Lung microvascular endothelial cell (primary cell): ENCODE measurements around the gene OSBPL1A. TPM values are rescaled to one million over a fixed set of nuclear protein-coding genes. Genes with fewer than 3 reads are reported as not detected.
"Not testable (repeated sequence)": the region's sequence is repeated elsewhere in the genome, so short reads cannot be mapped to it uniquely, and the experiment has no call there.

Experiments used
- DNase-seq, 2 donors: peaks; one replicate each; pipeline versions ENCODE4 v3.0.0 to v3.0.0-alpha.2; 2010; ENCODE audit warnings: low read depth in 2 of 2
- total RNA-seq: library from RNA; depleted of rRNA; stranded (reverse); fragments of >200 nt; gene quantifications from 2 replicates; pipeline ENCODE4 v1.2.1, GENCODE V29; 2014

Gene OSBPL1A
- total RNA-seq, 1 donor from 2014 or later = 8.7 TPM

DNA sequence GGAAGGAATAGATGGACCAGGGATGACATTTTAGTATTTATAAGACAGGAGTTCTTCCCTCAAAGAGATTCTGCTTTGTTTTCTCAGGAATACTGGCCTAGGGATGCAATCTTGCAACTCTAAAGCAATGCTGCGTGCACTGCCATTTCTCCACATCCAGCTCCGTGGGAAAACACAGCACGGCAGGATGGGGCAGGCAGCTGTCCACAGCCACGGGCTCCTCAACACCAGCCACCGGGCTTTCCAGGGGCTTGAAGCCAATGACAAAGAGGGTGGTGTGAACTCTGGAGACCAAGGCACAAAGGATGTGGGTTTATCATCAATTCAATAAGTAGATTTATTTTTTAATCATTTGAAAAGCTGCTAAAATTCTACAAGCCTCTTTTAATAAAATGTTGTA, 209.5 kb downstream of the OSBPL1A start:
- no peak for DNase-seq

DNA sequence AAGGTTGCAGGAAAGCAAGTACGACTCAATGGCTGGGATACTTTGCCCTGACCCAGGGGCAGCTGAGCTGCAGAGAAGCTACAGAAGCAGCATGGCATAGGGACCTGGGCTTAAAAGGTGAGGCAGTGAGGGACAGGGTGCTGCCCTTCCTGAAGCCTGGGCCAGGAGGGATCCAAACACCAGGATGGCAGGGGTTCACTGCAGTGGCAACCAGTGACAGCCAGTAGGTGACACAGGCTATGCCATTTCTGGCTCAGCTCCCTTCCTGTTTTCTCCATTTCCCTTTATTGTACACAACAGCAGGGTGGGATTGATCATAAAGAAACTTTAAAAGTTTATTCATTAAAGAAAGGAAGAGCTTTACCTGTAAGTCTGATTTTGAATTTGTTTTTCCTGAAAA, 209.9 kb downstream of the OSBPL1A start:
- no peak for DNase-seq

DNA sequence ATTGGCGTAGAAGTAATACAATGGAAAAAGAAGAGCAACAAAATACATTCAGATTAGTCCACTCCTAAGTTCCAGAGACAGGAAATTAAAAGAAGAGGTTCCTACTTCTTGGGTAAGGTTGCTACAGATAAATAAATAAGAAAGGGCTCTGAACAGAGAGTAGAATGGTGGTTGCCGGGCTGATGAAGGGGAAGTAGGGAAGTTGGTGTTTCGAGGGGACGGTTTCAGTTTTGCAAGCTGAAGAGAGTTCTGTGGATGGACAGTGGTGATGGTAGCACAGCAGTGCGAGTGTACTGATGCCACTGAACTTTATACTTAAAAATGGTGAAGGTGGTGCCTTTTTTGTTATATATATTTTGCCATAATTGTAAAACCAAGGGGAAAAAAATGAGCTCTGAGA, 210.6 kb downstream of the OSBPL1A start:
- no peak for DNase-seq

GRCh38 chr18:24185805-24186204, 211.8 kb downstream of the OSBPL1A start:
- DNase-seq = no peak

- DNase-seq = no peak
Observed at GRCh38 chr18:24181806-24182205, 215.8 kb downstream of the OSBPL1A start.

DNA sequence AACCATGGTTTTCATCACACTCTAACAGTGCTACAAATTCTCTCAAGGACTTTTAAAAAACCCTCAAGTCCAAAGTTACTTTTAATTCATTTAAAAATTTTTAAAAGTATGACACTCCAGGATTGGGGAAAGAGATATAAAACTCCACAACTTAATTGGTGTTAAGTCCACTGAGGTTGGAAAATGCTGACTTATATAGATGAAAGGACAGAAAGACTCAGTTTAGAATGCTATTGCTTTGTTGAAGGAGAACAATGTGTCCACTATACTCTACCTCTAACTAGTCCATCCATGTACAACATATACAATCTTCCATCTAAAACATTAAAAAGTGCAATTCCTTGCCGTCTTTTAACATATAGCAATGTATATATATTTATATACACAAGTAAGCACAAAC, 217.6 kb downstream of the OSBPL1A start:
- DNase-seq = no peak

DNA sequence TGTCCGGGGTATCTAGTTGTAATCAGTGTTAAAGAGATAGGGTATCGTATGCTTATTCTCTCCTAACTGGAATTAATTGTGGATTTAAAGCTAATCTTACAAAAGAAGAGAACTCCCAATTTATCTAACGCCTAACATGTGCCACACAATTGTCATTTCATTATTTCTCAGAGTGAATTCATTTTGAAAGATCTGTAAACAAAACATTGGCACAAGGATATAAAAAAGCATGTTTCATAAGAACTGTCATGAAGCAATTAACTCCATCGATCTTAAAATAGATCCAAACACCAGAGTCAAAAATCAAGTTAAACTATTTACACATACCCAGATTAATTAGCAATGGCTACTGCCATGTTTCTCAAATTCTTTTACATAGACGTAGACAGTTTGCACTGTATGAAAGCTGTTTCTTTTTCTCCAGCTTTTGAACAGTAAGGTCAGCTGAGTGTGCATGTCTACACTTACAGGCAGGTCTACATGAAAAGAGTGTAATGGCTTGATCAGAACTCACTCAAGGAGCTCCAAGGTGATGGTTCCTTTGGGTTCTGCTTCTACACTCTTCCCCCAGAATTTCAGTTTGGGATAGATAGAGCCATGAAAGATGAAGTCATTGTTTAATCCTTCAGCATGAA, 220.0 kb downstream of the OSBPL1A start:
- no peak for DNase-seq

GRCh38 chr18:24176727-24177416, 220.8 kb downstream of the OSBPL1A start:
- peak; percentile 59 to 60 for DNase-seq

DNA sequence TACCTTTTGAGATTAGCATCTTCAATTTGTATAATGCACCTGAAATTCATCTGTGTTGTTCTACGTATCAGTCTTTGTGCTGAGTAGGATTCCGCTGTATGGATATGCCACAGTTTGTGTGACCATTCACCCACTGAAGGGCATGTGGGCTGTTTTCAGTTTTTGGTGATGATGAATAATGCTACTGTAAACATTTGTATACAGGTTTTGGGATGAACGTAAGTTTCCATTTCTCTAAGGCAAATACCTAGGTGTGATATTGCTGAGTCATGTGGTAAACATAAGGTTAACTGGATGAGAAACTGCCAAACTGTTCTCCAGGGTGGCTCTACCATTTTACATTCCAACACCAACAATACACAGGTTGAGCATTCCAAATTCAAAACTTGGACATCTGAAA, 223.6 kb downstream of the OSBPL1A start:
- no peak for DNase-seq

DNA sequence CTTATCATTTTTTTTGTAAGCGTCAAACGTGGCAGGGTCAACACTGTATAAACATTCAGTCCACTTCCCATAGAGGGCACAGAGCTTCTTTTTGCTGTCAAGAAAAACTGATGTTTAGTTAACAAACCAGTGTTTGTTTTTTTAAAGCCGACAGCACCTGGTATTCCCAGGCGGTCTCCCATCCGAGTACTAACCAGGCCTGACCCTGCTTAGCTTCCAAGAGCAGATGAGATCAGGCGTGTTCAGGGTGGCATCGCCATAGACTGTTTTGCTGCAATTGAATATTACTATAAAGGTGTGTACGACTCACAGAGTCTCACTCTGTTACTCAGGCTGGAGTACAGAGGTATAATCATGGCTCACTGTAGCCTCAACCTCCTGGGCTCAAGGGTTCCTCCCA, 227.3 kb downstream of the OSBPL1A start:
- DNase-seq = no peak

- no peak for DNase-seq
Observed at GRCh38 chr18:24168496-24168895, 229.1 kb downstream of the OSBPL1A start.

GRCh38 chr18:24161304-24161703, 236.3 kb downstream of the OSBPL1A start:
- no peak for DNase-seq

DNA sequence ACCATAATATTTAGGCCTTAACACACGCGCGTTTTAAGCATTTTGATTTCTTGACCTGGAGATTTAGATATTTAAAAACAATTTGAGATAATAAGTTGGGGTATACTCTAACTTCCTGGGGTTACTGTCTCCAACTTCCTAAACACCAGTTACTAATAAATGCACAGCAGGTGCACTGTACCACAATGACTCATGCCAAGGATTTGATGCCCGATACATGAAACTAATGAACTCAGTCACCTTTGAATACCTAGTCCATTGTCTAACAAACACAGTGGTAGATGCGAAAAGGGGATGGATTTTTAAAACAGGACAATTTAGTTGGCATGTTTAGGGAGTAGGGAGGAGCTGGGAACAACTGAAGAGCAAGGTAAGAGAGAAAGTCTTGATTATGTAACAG, 237.5 kb downstream of the OSBPL1A start:
- no peak for DNase-seq

DNA sequence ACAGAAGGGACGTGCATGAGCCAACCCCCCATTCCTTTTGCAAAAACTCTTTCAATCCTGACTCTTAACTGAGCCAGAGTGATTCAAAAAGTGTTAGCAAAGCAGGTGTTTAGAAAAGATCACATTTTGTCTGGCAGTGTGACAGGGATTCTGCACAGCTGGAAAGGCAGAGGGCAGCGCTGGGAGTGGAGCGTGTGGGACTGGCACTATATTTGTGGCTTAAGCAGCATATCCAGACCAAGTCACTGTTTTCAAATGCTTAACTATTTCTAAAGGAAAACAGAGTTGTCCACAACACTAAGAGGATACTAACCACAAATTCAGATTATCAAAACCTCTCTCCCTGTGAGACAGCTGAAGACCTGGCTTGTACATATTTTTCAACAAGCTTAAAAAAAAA, 239.8 kb downstream of the OSBPL1A start:
- DNase-seq = no peak

GRCh38 chr18:24153397-24153796, 244.2 kb downstream of the OSBPL1A start:
- no peak for DNase-seq

- DNase-seq = not testable (repeated sequence)
Observed at GRCh38 chr18:24149591-24149990, 248.0 kb downstream of the OSBPL1A start.

DNA sequence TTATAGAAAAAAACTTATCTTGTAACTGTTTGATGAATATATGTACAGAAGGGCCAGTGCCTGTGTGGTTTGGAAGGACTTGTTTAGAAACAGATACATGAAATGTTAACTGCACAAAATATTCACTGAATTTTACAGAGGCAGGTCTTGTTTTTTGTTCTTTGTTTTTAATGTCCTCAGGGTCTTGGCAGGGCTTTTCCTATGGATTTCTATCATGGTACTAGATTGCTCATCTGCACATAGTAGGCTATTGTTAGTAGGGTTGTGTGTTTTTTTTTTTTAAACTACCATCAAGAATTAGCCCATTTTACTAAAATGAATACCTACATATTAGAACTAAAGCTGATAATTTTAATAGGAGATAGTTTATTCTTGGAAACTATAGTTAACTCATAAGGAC, 255.2 kb downstream of the OSBPL1A start:
- no peak for DNase-seq

- no peak for DNase-seq
Observed at GRCh38 chr18:24140697-24141096, 256.9 kb downstream of the OSBPL1A start.

- peak; percentile 58 for DNase-seq
Observed at GRCh38 chr18:24138789-24139616, 258.6 kb downstream of the OSBPL1A start, which contains the start of gene CABYR. Gene CABYR (plus strand): TSS chr18:24139062. CDS start chr18:24143115, 4,053 bp downstream.

GRCh38 chr18:24138409-24138788, 259.2 kb downstream of the OSBPL1A start:
- DNase-seq = no peak

- no peak for DNase-seq
Observed at GRCh38 chr18:24136967-24137373, 260.7 kb downstream of the OSBPL1A start.

- no peak for DNase-seq
Observed at GRCh38 chr18:24130494-24130893, 267.1 kb downstream of the OSBPL1A start.
